HCT116 (cell line): ENCODE measurements around the gene MSRB2. TPM values are rescaled to one million over a fixed set of nuclear protein-coding genes. Genes with fewer than 3 reads are reported as not detected.

Source experiments
- ATAC-seq: fragments of 200-7000 bp; cut with Tn5 transposase; 2 replicates; pipeline ENCODE4 v1.9.1; 2020; ENCODE audit warnings: mild to moderate bottlenecking, moderate library complexity
- BruUV-seq: library from RNA; stranded (reverse); fragments of 400-500 nt; replicated peaks from 2 replicates; lab custom pipeline; 2021; lab: Mats Ljungman, UMichigan
- CTCF ChIA-PET: fragments of 300-600 bp; sonication (Branson Sonifier 250); formaldehyde crosslinking; loops from one replicate; lab custom pipeline; 2021; ENCODE audit warnings: antibody characterized with exemption; lab: Charles Lee
- POLR2A ChIA-PET: fragments of 300-600, 350-600 bp; sonication (Branson Sonifier 250); formaldehyde crosslinking; loops from one replicate; lab custom pipeline; 2021; ENCODE audit warnings: antibody characterized with exemption; lab: Charles Lee
- RAD21 ChIA-PET, 2 experiments: fragments of 300-600 bp; sonication (Branson Sonifier 250); formaldehyde crosslinking; loops; one replicate each; lab custom pipeline; 2023; ENCODE audit warnings: low total read pairs in 2 of 2; ENCODE audit not compliant: uncharacterized antibody in 2 of 2, unreplicated experiment in 2 of 2, low non-redundant PET in 1 of 2; lab: Charles Lee
- DNase-seq: peaks from one replicate; pipeline ENCODE4 v3.0.0-alpha.2; 2010; ENCODE audit warnings: low read depth, low spot score
- H2AFZ ChIP-seq: fragments of 200-600 bp; shearing (Covaris generic), sonication (generic); 2 replicates; pipeline ENCODE4 v1.6.1; 2017; ENCODE audit warnings: low read depth, mixed run types, mixed read lengths, antibody characterized with exemption, low read length; ENCODE audit not compliant: poor library complexity, severe bottlenecking
- H3K27ac ChIP-seq: 2 replicates; pipeline ENCODE4 v1.5.1; 2012; ENCODE audit warnings: low read depth, low read length
- H3K27me3 ChIP-seq: fragments of 200-600 bp; sonication (generic); 2 replicates; pipeline ENCODE4 v1.6.1; 2016; ENCODE audit warnings: mixed run types, low read length, mixed read lengths; ENCODE audit not compliant: insufficient read depth
- H3K36me3 ChIP-seq, 2 experiments: fragments of 200-500 bp in 1 of 2; fragments of 200-600 bp in 1 of 2; sonication (Bioruptor generic) in 1 of 2; sonication (generic) in 1 of 2; 2 replicates each; pipeline versions ENCODE4 v1.5.1 to v1.6.1; 2014 to 2016; ENCODE audit warnings: low read length in 2 of 2, inconsistent platforms in 1 of 2, mixed read lengths in 1 of 2, mixed run types in 1 of 2; ENCODE audit not compliant: insufficient read depth in 2 of 2, control insufficient read depth in 1 of 2
- H3K4me1 ChIP-seq, 2 experiments: fragments of 200-600 bp in 1 of 2; sonication (generic) in 1 of 2; 2 replicates each; pipeline versions ENCODE4 v1.5.1 to v1.6.1; 2012 to 2017; ENCODE audit warnings: low read length in 2 of 2, inconsistent platforms in 1 of 2, mild to moderate bottlenecking in 1 of 2, mixed read lengths in 1 of 2, mixed run types in 1 of 2, moderate library complexity in 1 of 2; ENCODE audit not compliant: insufficient read depth in 2 of 2, control insufficient read depth in 1 of 2
- H3K4me2 ChIP-seq: fragments of 200-600 bp; sonication (generic); 2 replicates; pipeline ENCODE4 v1.6.1; 2017; ENCODE audit warnings: mixed run types, low read length, mixed read lengths
- H3K4me3 ChIP-seq, 2 experiments: fragments of 200-600 bp in 1 of 2; sonication (generic) in 1 of 2; replicated peaks in 1 of 2; 2 replicates each; pipeline ENCODE4 v1.5.1; 2011 to 2016; ENCODE audit warnings: low read length in 2 of 2, control low read depth in 1 of 2, low read depth in 1 of 2, mild to moderate bottlenecking in 1 of 2, mixed read lengths in 1 of 2, mixed run types in 1 of 2
- H3K79me2 ChIP-seq: fragments of 200-600 bp; sonication (generic); 2 replicates; pipeline ENCODE4 v1.6.1; 2017; ENCODE audit warnings: mild to moderate bottlenecking, mixed run types, low read length, moderate library complexity, mixed read lengths; ENCODE audit not compliant: insufficient read depth
- H3K9ac ChIP-seq: fragments of 200-600 bp; sonication (generic); 2 replicates; pipeline ENCODE4 v1.6.1; 2016; ENCODE audit warnings: low read length, mixed read lengths
- H3K9me2 ChIP-seq: fragments of 200-600 bp; sonication (generic), shearing (Covaris generic); 2 replicates; pipeline ENCODE4 v1.6.1; 2017; ENCODE audit warnings: mixed run types, mild to moderate bottlenecking, moderate library complexity; ENCODE audit not compliant: insufficient read depth
- H3K9me3 ChIP-seq, 2 experiments: fragments of 200-500 bp in 1 of 2; fragments of 200-600 bp in 1 of 2; sonication (Bioruptor generic) in 1 of 2; sonication (generic) in 1 of 2; 2 replicates each; pipeline ENCODE4 v1.6.1; 2014 to 2017; ENCODE audit warnings: low read length in 2 of 2, mixed read lengths in 2 of 2, inconsistent platforms in 1 of 2, low read depth in 1 of 2, mild to moderate bottlenecking in 1 of 2, mixed run types in 1 of 2, moderate library complexity in 1 of 2; ENCODE audit not compliant: control insufficient read depth in 1 of 2, insufficient read depth in 1 of 2
- H4K20me1 ChIP-seq: fragments of 200-600 bp; sonication (generic), shearing (Covaris generic); 2 replicates; pipeline ENCODE4 v1.6.1; 2017; ENCODE audit warnings: mixed run types, mild to moderate bottlenecking, moderate library complexity; ENCODE audit not compliant: insufficient read depth
- EGR1 ChIP-seq: IDR thresholded peaks from 2 replicates; pipeline ENCODE4 v1.6.1; 2012; ENCODE audit warnings: low read depth
- ELF1 ChIP-seq: IDR thresholded peaks from 2 replicates; pipeline ENCODE4 v1.6.1; 2012; ENCODE audit warnings: low read depth, borderline replicate concordance
- EZH2 ChIP-seq: fragments of 200-600 bp; sonication (generic); IDR thresholded peaks from 2 replicates; pipeline ENCODE4 v1.6.1; 2017; ENCODE audit warnings: antibody characterized with exemption, mixed run types
- FOSL1 ChIP-seq: IDR thresholded peaks from 2 replicates; pipeline ENCODE4 v1.6.1; 2012; ENCODE audit warnings: low read depth
- RAD21 ChIP-seq: IDR thresholded peaks from 2 replicates; pipeline ENCODE4 v1.6.1; 2012; ENCODE audit warnings: low read depth, mild to moderate bottlenecking
- SIN3A ChIP-seq: IDR thresholded peaks from 2 replicates; pipeline ENCODE4 v1.6.1; 2012; ENCODE audit warnings: low read depth
- SP1 ChIP-seq: IDR thresholded peaks from 2 replicates; pipeline ENCODE4 v1.6.1; 2012; ENCODE audit warnings: low read depth
- SRF ChIP-seq: IDR thresholded peaks from 2 replicates; pipeline ENCODE4 v1.6.1; 2012; ENCODE audit warnings: low read depth
- YY1 ChIP-seq: IDR thresholded peaks from 2 replicates; pipeline ENCODE4 v1.6.1; 2011; ENCODE audit warnings: low read length, low read depth, moderate library complexity, mild to moderate bottlenecking; ENCODE audit not compliant: insufficient replicate concordance; ENCODE audit errors: extremely low read depth
- ZFX ChIP-seq: fragments of 450-650 bp; IDR thresholded peaks from 2 replicates; pipeline ENCODE4 v1.6.1; 2017
- intact Hi-C: fragments of 100-400 bp; cut with micrococcal nuclease; formaldehyde crosslinking; loops from 2 replicates; pipeline ENCODE4 v1.10.0; 2022
- total RNA-seq: library from RNA; stranded (reverse); gene quantifications from one replicate; pipeline ENCODE4 v1.2.1, GENCODE V29; 2021; ENCODE audit not compliant: unreplicated experiment
- TF ChIP-seq, protein P1 (sequence below): IDR thresholded peaks from 2 replicates; pipeline ENCODE4 v1.6.1; 2011; ENCODE audit warnings: mild to moderate bottlenecking, low read length, moderate library complexity; ENCODE audit not compliant: insufficient replicate concordance; ENCODE audit errors: extremely low read depth
- TF ChIP-seq, protein P2 (sequence below), 3 experiments: fragments of 200-600 bp in 1 of 3; sonication (generic) in 1 of 3; IDR thresholded peaks in 2 of 3; conservative IDR thresholded peaks in 1 of 3; 2 replicates each; pipeline ENCODE4 v1.5.1; 2012 to 2017; ENCODE audit warnings: low read depth in 2 of 3, low read length in 2 of 3, antibody characterized with exemption in 1 of 3, borderline replicate concordance in 1 of 3, control low read depth in 1 of 3, mild to moderate bottlenecking in 1 of 3, mixed read lengths in 1 of 3, mixed run types in 1 of 3, moderate library complexity in 1 of 3; ENCODE audit not compliant: insufficient read depth in 1 of 3
- TF ChIP-seq, protein P3 (sequence below): IDR thresholded peaks from 2 replicates; pipeline ENCODE4 v1.6.1; 2012
- TF ChIP-seq, protein P4 (sequence below): IDR thresholded peaks from 2 replicates; pipeline ENCODE4 v1.6.1; 2012

Gene MSRB2
- total RNA-seq, 1 experiment from 2014 or later = 13.6 TPM

DNA sequence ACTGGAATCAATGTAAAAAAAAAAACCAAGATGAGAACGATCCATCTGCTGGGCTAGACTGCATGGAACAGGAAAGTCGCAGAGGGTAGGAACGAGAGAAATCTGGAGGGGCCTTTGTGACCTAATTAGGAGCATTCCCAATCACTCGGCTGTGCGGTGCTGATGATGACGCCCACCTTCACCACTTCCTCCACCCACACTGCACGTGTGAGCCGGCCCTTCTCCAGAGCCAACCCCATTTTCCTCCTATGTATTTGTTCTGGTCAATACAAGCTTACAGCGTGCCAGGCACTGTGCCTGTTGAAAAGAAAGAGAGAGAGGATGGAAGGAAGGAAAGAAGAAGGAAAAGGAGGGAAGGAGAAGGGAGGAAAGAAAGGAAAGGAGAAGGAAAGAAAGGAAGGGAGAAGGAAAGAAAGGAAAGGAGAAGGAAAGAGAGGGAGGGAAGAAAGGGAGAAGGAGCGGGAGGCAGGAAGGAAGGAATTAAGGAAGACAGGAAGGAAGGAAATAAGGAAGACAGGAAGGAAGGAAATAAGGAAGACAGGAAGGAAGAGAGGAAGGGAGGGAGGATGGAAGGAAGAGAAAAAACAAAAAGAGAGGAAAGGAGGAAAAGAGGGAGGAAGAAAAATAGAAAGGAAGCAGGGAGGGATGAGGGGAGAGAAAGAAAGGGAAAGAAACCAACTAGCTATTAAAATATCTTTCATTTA, 61.2 kb downstream of the MSRB2 start:
- intact Hi-C loops = loop anchor here (5.0 to 10.0 kb wide), 3 partner anchors 156 to 1361 kb away; no protein-coding TSS in a partner anchor
- no peak overlapping the region for H3K4me3 ChIP-seq
- ChIA-PET POLR2A (no interaction called here), CTCF (interaction anchor here (1.3 to 2.2 kb wide), 2 partner anchors 11 to 136 kb away, joined by 3 to 10 read pairs; no protein-coding TSS in a partner anchor), RAD21 (no interaction called here)
- H3K9me3 ChIP-seq = no peaks in the 10 kb centered on the region
- H3K9me2 ChIP-seq = no peaks in the 10 kb centered on the region
- peaks cover 4% of the 10 kb centered on the region; the same call in 1 of the 2 replicates for H3K27me3 ChIP-seq
- no peak for ATAC-seq
- no peaks in the 10 kb centered on the region for H3K79me2 ChIP-seq
- H3K27ac ChIP-seq = no peak overlapping the region
- no peak overlapping the region for H3K4me2 ChIP-seq
- no peaks in the 10 kb centered on the region for H4K20me1 ChIP-seq
- H3K9ac ChIP-seq = no peak overlapping the region
- no peak for DNase-seq
- TF ChIP-seq SP1 (no peak), EZH2 (no peak), FOSL1 (no peak), EGR1 (no peak), SIN3A (no peak), RAD21 (no peak), SRF (no peak), YY1 (no peak), ZFX (no peak), ELF1 (no peak)
- TF ChIP-seq, protein P1, sequence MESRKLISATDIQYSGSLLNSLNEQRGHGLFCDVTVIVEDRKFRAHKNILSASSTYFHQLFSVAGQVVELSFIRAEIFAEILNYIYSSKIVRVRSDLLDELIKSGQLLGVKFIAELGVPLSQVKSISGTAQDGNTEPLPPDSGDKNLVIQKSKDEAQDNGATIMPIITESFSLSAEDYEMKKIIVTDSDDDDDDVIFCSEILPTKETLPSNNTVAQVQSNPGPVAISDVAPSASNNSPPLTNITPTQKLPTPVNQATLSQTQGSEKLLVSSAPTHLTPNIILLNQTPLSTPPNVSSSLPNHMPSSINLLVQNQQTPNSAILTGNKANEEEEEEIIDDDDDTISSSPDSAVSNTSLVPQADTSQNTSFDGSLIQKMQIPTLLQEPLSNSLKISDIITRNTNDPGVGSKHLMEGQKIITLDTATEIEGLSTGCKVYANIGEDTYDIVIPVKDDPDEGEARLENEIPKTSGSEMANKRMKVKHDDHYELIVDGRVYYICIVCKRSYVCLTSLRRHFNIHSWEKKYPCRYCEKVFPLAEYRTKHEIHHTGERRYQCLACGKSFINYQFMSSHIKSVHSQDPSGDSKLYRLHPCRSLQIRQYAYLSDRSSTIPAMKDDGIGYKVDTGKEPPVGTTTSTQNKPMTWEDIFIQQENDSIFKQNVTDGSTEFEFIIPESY = no peak
- TF ChIP-seq, protein P2, sequence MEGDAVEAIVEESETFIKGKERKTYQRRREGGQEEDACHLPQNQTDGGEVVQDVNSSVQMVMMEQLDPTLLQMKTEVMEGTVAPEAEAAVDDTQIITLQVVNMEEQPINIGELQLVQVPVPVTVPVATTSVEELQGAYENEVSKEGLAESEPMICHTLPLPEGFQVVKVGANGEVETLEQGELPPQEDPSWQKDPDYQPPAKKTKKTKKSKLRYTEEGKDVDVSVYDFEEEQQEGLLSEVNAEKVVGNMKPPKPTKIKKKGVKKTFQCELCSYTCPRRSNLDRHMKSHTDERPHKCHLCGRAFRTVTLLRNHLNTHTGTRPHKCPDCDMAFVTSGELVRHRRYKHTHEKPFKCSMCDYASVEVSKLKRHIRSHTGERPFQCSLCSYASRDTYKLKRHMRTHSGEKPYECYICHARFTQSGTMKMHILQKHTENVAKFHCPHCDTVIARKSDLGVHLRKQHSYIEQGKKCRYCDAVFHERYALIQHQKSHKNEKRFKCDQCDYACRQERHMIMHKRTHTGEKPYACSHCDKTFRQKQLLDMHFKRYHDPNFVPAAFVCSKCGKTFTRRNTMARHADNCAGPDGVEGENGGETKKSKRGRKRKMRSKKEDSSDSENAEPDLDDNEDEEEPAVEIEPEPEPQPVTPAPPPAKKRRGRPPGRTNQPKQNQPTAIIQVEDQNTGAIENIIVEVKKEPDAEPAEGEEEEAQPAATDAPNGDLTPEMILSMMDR (IDR thresholded peaks at IDR 0.05 in 2 of 3, conservative IDR thresholded peaks at IDR 0.05 in 1 of 3; ENCODE audit: borderline replicate concordance in 1 of 3, insufficient read depth in 1 of 3, low read depth in 2 of 3, low read length in 2 of 3) = no peak
- TF ChIP-seq, protein P3, sequence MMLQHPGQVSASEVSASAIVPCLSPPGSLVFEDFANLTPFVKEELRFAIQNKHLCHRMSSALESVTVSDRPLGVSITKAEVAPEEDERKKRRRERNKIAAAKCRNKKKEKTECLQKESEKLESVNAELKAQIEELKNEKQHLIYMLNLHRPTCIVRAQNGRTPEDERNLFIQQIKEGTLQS = no peak
- TF ChIP-seq, protein P4, sequence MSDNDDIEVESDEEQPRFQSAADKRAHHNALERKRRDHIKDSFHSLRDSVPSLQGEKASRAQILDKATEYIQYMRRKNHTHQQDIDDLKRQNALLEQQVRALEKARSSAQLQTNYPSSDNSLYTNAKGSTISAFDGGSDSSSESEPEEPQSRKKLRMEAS = no peak
- no peak overlapping the region for H2AFZ ChIP-seq
- peaks cover 0 to 10% of the 10 kb centered on the region in 2 experiments; a peak in 2 of 4 replicates for H3K4me1 ChIP-seq
- no peaks in the 10 kb centered on the region for H3K36me3 ChIP-seq
- no TSS peak for BruUV-seq
